BE2C (cell line): ENCODE measurements around the gene H2BW2.
"Not testable (repeated sequence)": the region's sequence is repeated elsewhere in the genome, so short reads cannot be mapped to it uniquely, and the experiment has no call there.

ENCODE experiments used
- DNase-seq: peaks from one replicate; pipeline ENCODE4 v3.0.0-alpha.2; 2020
- H3K27me3 ChIP-seq: fragments of 250-450 bp; sonication (Bioruptor Pico); 2 replicates; pipeline ENCODE4 v1.5.1; 2020; ENCODE audit warnings: mild to moderate bottlenecking
- H3K36me3 ChIP-seq: fragments of 250-450 bp; sonication (Bioruptor Pico); 2 replicates; pipeline ENCODE4 v1.5.1; 2020; ENCODE audit warnings: mild to moderate bottlenecking
- H3K4me1 ChIP-seq: fragments of 250-450 bp; sonication (Bioruptor Pico); 2 replicates; pipeline ENCODE4 v1.5.1; 2020
- H3K4me3 ChIP-seq: 2 replicates; pipeline ENCODE4 v1.5.1; 2011; ENCODE audit warnings: low read depth, low read length
- H3K9me3 ChIP-seq: fragments of 250-450 bp; sonication (Bioruptor Pico); 2 replicates; pipeline ENCODE4 v1.5.1; 2020
- CTCF ChIP-seq: IDR thresholded peaks from 2 replicates; pipeline ENCODE4 v1.5.1; 2012; ENCODE audit warnings: mild to moderate bottlenecking, low read depth, low read length

H2BW2 gene

GRCh38 chrX:104018126-104018525, 21.6 kb upstream of the H2BW2 start:
- Histone ChIP-seq H3K27me3 (no peaks in the 10 kb centered on the region), H3K36me3 (no peaks in the 10 kb centered on the region), H3K4me1 (no peaks in the 10 kb centered on the region), H3K9me3 (no peaks in the 10 kb centered on the region), H3K4me3 (no peak overlapping the region)
- DNase-seq = no peak
- no peak for TF ChIP-seq CTCF

GRCh38 chrX:104041003-104041402, 1.2 kb downstream of the H2BW2 start:
- TF ChIP-seq CTCF = no peak
- H3K9me3 ChIP-seq = no peaks in the 10 kb centered on the region
- H3K4me1 ChIP-seq = no peaks in the 10 kb centered on the region
- DNase-seq = no peak
- H3K4me3 ChIP-seq = no peak overlapping the region
- no peaks in the 10 kb centered on the region for H3K36me3 ChIP-seq
- H3K27me3 ChIP-seq = no peaks in the 10 kb centered on the region

- Histone ChIP-seq H3K4me1 (no peaks in the 10 kb centered on the region), H3K9me3 (no peaks in the 10 kb centered on the region), H3K27me3 (no peaks in the 10 kb centered on the region), H3K4me3 (no peak overlapping the region), H3K36me3 (no peaks in the 10 kb centered on the region)
- no peak for TF ChIP-seq CTCF
- no peak for DNase-seq
These were observed 5.9 kb downstream of the H2BW2 start for GRCh38 chrX:104045642-104046041.

- H3K27me3 ChIP-seq = no peaks in the 10 kb centered on the region
- no peak overlapping the region for H3K4me3 ChIP-seq
- H3K4me1 ChIP-seq = no peaks in the 10 kb centered on the region
- no peaks in the 10 kb centered on the region for H3K36me3 ChIP-seq
- DNase-seq = no peak
- no peaks in the 10 kb centered on the region for H3K9me3 ChIP-seq
- no peak for TF ChIP-seq CTCF
These were observed 7.4 kb downstream of the H2BW2 start for GRCh38 chrX:104047171-104047570.

GRCh38 chrX:104054956-104055355, 15.2 kb downstream of the H2BW2 start:
- not testable (repeated sequence) for H3K9me3 ChIP-seq, H3K36me3 ChIP-seq, H3K4me3 ChIP-seq, H3K27me3 ChIP-seq, DNase-seq, H3K4me1 ChIP-seq

GRCh38 chrX:104062636-104063035, 22.9 kb downstream of the H2BW2 start:
- not testable (repeated sequence) for H3K4me1 ChIP-seq, H3K27me3 ChIP-seq, H3K36me3 ChIP-seq, H3K9me3 ChIP-seq, DNase-seq, H3K4me3 ChIP-seq

GRCh38 chrX:104075778-104076445, 36.2 kb downstream of the H2BW2 start, which contains the start of gene TMSB15C:
TSS of gene TMSB15C (minus strand) at chrX:104076236.
- not testable (repeated sequence) for H3K4me1 ChIP-seq, H3K36me3 ChIP-seq, H3K9me3 ChIP-seq, DNase-seq, H3K4me3 ChIP-seq, H3K27me3 ChIP-seq

- H3K9me3 ChIP-seq, DNase-seq, H3K27me3 ChIP-seq: not testable (repeated sequence)
These were observed 38.1 kb downstream of the H2BW2 start for GRCh38 chrX:104077854-104078253.

More at GRCh38 chrX:104077854-104078253, 38.1 kb downstream of the H2BW2 start:
- H3K4me1 ChIP-seq, H3K36me3 ChIP-seq, H3K4me3 ChIP-seq: not testable (repeated sequence)
